Neural crest cell (in vitro differentiated cells): ENCODE measurements around the gene MESD. TPM values are rescaled to one million over a fixed set of nuclear protein-coding genes. Genes with fewer than 3 reads are reported as not detected.

Source experiments
- DNase-seq: peaks from one replicate; pipeline ENCODE4 v3.0.0; 2021; ENCODE audit warnings: low read depth, mixed read lengths, low spot score
- H3K27ac Mint-ChIP-seq: one replicate; pipeline ENCODE4 v1.8.0; 2021; ENCODE audit warnings: mild to moderate bottlenecking, mixed read lengths; ENCODE audit not compliant: unreplicated experiment
- H3K27me3 Mint-ChIP-seq: 2 replicates; pipeline ENCODE4 v1.8.0; 2021; ENCODE audit warnings: low read depth, mild to moderate bottlenecking, mixed read lengths
- H3K36me3 Mint-ChIP-seq: 2 replicates; pipeline ENCODE4 v1.8.0; 2021; ENCODE audit warnings: low read depth, mild to moderate bottlenecking, mixed read lengths
- H3K4me1 Mint-ChIP-seq: 2 replicates; pipeline ENCODE4 v1.8.0; 2021; ENCODE audit warnings: mixed read lengths
- H3K4me3 Mint-ChIP-seq: one replicate; pipeline ENCODE4 v1.8.0; 2021; ENCODE audit warnings: mild to moderate bottlenecking, mixed read lengths
- H3K9me3 Mint-ChIP-seq: 2 replicates; pipeline ENCODE4 v1.8.0; 2021; ENCODE audit warnings: mixed read lengths
- CTCF ChIP-seq: fragments of 200-600 bp; sonication (generic); conservative IDR thresholded peaks from 2 replicates; pipeline ENCODE4 v1.5.0; 2021; ENCODE audit warnings: antibody characterized with exemption, mild to moderate bottlenecking
- total RNA-seq: library from RNA; stranded (reverse); gene quantifications from 2 replicates; pipeline ENCODE4 v1.2.1, GENCODE V29; 2021

MESD gene
- total RNA-seq, 1 donor from 2014 or later, result 30.7 TPM

DNA sequence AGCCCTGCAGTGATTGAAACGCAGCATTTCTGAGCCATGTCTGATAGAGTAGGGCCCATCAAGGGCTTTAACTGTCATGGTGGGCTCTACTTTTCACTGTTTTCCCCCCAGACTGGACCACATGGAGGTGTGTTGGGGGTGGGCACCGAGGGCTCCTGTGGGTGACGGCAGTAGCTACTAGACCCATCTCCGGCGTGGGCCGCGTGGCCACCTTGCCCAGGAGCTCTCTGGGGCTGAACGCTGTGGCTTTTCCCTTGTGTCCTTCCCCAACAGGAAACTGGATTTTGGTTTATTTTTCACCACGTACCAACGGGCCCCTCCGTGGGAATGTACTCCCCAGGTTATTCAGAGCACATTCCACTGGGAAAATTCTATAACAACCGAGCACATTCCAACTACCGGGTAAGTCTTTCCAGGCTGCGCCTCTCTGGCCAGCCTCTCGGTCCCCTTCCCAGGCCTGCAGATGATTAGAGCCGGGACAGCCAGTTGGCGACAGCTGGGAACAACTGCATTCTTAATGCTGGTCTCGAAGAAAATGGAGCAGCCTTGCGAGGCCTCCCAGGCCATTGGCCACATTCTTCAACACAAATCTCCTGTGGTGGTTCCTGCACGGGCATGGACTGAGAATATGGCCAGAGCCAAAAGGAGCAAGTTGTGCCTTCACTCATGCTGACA lies 67.7 kb downstream of the MESD start:
- no peaks in the 10 kb centered on the region for H3K9me3 Mint-ChIP-seq
- peaks cover 21% of the 10 kb centered on the region for H3K4me1 Mint-ChIP-seq
- H3K4me3 Mint-ChIP-seq, result no peak overlapping the region
- H3K36me3 Mint-ChIP-seq, result no peaks in the 10 kb centered on the region
- DNase-seq, result no peak
- no peak overlapping the region for H3K27ac Mint-ChIP-seq
- TF ChIP-seq CTCF, result no peak
- H3K27me3 Mint-ChIP-seq, result no peaks in the 10 kb centered on the region

DNA sequence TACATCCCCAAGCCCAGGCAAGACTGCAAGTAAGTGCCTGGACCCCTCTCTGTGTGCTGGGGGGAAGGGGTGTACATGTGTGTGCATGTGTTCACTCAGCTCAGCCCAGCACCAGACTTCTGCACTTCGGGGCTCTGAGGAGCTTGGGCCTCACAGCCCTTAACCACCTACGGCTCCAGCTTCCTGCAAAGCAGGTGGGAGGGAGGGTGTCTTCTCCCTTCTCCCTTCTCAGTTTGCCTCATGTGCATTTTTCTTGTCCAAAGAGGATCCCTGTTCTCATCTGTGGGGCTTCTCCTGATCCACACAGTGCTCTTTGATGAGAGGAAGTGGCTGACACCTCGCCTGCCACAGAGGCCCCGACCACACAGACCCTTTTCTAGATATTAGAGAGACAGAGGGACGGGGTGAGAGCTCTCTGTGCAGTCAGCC lies 69.3 kb downstream of the MESD start:
- Mint-ChIP-seq H3K9me3 (no peaks in the 10 kb centered on the region), H3K4me1 (peaks cover 16% of the 10 kb centered on the region)

GRCh38 chr15:80918196-80918783 lies 71.3 kb downstream of the MESD start:
- DNase-seq, result no peak
- H3K27me3 Mint-ChIP-seq, result no peaks in the 10 kb centered on the region
- H3K9me3 Mint-ChIP-seq, result no peaks in the 10 kb centered on the region
- H3K4me1 Mint-ChIP-seq, result peaks cover 10% of the 10 kb centered on the region
- no peak for TF ChIP-seq CTCF
- H3K36me3 Mint-ChIP-seq, result no peaks in the 10 kb centered on the region
- H3K4me3 Mint-ChIP-seq, result no peak overlapping the region
- no peak overlapping the region for H3K27ac Mint-ChIP-seq

More for the DNA sequence above, 69.3 kb downstream of the MESD start:
- Mint-ChIP-seq H3K4me3 (no peak overlapping the region), H3K36me3 (no peaks in the 10 kb centered on the region), H3K27me3 (no peaks in the 10 kb centered on the region), H3K27ac (no peak overlapping the region)
- no peak for TF ChIP-seq CTCF
- no peak for DNase-seq

DNA sequence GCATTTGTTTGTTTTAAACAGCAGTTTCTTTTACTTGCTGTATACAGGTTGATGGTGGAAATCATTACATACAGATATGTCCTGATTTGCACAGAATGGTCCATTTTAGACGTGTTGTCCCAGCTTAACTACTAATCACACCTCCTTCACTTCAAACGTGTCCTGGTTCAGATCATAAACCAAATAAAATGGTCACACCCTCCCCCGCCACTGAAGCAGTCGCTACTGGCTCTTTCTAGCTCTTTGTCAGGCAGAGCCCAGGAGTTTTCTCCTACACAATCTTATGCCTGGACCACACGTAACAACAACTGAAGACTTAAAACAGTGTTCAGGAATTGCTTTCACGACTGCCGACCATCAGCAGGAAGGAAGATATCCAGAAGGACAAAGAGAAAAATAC lies 73.6 kb downstream of the MESD start:
- no peak for TF ChIP-seq CTCF
- H3K27me3 Mint-ChIP-seq, result no peaks in the 10 kb centered on the region
- no peaks in the 10 kb centered on the region for H3K36me3 Mint-ChIP-seq
- H3K4me1 Mint-ChIP-seq, result peaks cover 5% of the 10 kb centered on the region
- no peaks in the 10 kb centered on the region for H3K9me3 Mint-ChIP-seq
- DNase-seq, result no peak
- H3K27ac Mint-ChIP-seq, result no peak overlapping the region
- no peak overlapping the region for H3K4me3 Mint-ChIP-seq

- no peak for DNase-seq
- Mint-ChIP-seq H3K27me3 (no peaks in the 10 kb centered on the region), H3K27ac (no peak overlapping the region), H3K36me3 (no peaks in the 10 kb centered on the region), H3K4me3 (no peak overlapping the region), H3K4me1 (peaks cover 1% of the 10 kb centered on the region), H3K9me3 (no peaks in the 10 kb centered on the region)
- TF ChIP-seq CTCF, result no peak
Observed at GRCh38 chr15:80915472-80915871, 74.1 kb downstream of the MESD start.
